Stimulated activated CD8-positive, alpha-beta memory T cell treated with anti-CD3 and anti-CD28 coated beads, Interleukin-15, amount 100 ng/mL, for 24 hours (primary cell): ENCODE results near the gene GAL3ST2.
"Not testable (repeated sequence)": the region's sequence is repeated elsewhere in the genome, so short reads cannot be mapped to it uniquely, and the experiment has no call there.

ENCODE experiments used
- DNase-seq: peaks from one replicate; pipeline ENCODE4 v3.0.0-alpha.2; 2020; ENCODE audit warnings: low read depth

Gene GAL3ST2

GRCh38 chr2:241795021-241795999 lies 18.7 kb downstream of the GAL3ST2 start:
- no peak for DNase-seq

GRCh38 chr2:241796209-241796608 lies 19.6 kb downstream of the GAL3ST2 start:
- no peak for DNase-seq

DNA sequence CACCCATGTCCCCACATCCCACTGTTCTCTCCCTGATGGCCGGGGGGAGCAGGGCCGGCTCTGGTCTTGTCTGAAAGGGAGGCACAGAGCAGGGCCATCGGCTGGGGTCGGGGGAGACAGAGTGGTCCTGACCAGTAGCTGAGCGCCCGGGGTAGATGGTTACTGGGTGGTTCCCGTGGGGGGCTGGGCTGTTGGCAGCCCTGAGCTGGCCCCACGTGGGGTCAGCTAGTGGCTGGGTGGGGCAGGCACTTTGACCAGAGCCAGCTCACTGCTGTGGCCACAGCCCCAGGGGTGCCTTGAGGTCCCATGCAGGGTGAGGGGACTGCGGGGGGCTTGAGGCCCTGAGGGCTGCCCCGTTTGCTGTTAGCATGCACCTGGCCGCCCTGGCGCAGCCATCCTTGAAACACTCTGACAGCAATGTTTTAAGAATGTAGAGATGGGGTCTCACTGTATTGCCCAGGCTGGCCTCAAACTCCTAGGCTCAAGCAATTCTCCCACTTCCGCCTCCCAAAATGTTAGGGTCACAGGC lies 20.1 kb downstream of the GAL3ST2 start:
- DNase-seq: no peak

- DNase-seq: no peak
These were observed 20.9 kb downstream of the GAL3ST2 start for GRCh38 chr2:241797441-241798080.

- DNase-seq: no peak
These were observed 21.5 kb downstream of the GAL3ST2 start for GRCh38 chr2:241798081-241798630.

DNA sequence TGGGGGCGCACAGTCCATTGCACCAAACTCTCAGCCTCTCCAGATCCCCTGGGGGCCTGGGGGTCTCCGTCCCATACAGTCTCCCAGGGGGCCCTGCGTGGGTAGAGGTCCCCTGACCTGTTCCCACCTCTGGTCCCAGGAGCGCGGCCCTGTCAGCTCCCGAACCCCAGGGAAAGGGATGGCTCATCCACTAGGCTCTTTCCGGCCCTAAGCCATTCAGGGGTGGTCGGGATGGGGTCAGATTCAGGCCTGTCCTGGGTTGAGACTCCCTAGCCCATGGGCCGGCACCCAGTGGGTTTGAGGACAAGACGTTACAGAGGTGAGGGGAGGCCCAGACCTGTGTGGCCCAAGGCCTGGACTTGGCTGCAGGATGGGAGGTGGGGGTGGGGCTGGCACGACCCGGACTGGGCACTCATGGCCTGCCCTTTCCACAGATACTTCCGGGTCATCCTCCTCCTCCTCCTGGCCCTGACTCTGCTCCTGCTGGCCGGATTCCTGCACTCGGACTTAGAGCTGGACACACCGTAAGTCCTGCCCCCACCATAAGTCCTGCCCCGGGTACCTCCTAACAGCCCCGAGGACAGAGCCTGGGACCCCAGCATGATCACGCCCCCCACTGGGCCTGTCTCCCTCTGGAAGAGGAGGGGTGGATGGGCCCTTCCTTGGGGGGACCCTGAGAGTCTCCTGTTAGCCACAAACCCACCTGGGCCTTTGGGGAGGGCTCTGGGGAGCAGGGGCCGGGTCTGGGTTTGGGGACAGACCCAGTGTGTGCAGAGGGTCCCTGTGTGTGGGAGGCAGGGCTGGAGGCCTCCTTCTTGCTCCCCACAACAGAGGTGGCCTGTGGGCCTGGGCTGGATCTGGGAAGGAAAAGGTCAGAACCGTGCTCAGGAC lies 22.3 kb downstream of the GAL3ST2 start:
- DNase-seq: no peak

DNA sequence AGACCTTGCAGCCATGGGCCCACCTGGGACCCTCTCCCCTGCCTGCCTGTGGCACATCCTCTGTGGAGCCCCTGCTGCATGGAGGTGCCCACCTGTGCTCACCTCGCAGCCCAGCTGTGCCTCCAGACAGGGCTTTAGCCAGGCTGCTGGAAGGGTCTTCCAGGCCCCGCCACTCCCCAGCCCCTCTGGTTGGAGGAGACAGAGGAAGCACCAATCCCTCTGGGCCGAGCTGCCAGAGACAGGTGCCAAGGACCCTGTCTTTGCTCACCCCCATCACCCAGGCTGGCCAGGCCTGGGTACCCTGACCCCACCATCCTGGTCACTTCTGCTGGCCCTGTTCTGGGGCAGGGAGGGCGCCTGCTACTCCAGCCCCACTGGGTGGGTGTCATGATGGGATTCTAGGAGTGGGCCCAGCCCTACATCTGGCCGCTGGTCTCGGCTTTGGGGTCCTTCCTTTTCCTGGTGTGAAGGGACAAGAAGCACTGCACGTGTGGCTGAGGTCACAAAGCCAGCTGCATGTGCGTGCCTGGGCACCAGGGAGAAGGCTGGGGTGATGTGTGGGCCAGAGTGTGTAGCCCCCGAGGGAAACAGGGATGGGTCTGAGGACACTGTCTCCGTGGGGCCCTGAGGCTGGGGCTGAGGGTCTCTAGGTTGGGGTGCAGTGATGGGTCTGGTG lies 23.0 kb downstream of the GAL3ST2 start:
- no peak for DNase-seq

DNA sequence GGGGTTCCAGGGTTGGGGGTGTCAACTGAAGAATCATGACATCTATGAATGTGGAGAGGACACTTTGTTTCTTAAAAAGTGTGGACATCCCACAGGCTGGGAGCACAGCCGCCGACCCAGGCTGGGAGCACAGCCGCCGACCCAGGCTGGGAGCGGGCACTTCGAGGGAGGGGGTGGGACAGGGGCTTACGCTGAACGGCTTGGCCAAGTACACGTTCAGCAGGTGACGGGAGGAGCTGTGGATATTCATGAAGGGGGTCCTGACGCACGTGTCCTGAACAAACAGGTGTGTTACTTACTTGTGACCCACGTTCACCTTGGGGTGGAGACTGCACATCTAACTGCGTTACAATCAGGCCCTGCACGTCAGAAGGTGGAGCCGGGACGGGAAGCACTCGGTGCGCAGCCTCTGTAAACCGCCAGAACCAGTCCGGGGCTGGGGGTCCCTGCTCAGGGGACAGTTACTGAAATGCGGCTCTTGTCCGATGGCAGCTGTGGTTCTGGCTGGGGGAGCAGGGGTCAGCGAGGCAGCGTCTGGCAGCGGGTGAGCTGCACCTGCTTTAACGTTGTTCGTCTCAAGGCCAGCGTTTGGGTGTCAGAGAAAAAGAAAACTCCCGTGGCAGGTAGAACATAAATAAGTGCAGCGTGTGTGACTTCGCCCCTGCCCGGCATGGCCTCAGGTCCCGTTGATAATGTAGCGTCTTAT lies 23.7 kb downstream of the GAL3ST2 start:
- not testable (repeated sequence) for DNase-seq

DNA sequence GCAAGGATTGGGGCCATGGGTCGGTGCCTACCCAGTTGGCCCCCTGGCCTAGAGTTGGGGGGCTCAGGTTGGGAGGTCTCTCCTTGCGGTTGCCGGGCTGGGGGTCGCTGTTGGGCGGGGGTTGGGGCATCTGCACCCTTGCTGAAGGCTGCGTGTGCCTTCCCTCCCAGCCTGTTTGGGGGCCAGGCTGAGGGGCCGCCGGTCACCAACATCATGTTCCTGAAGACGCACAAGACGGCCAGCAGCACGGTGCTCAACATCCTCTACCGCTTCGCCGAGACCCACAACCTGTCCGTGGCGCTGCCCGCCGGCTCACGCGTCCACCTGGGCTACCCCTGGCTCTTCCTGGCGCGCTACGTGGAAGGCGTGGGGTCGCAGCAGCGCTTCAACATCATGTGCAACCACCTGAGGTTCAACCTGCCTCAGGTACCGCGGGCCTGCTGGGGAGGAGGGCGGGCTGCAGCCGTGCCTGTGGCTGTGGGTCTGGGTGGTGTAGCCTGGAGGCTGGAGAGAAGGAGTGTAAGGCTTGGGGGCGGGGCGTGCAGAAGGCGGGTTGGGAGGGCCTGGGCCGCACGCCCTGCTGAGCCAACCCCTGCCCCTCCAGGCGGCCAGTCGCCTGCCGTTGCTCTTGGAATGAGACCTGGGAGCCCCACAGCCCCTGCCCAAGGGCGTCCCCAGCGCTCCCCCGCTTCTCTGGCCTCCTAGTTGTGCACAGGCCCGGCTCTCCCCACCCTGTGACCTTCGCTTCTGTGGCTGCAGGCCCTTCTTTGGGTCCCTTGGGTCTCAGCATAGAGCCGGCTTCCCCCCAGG lies 25.2 kb downstream of the GAL3ST2 start:
- DNase-seq: no peak

DNA sequence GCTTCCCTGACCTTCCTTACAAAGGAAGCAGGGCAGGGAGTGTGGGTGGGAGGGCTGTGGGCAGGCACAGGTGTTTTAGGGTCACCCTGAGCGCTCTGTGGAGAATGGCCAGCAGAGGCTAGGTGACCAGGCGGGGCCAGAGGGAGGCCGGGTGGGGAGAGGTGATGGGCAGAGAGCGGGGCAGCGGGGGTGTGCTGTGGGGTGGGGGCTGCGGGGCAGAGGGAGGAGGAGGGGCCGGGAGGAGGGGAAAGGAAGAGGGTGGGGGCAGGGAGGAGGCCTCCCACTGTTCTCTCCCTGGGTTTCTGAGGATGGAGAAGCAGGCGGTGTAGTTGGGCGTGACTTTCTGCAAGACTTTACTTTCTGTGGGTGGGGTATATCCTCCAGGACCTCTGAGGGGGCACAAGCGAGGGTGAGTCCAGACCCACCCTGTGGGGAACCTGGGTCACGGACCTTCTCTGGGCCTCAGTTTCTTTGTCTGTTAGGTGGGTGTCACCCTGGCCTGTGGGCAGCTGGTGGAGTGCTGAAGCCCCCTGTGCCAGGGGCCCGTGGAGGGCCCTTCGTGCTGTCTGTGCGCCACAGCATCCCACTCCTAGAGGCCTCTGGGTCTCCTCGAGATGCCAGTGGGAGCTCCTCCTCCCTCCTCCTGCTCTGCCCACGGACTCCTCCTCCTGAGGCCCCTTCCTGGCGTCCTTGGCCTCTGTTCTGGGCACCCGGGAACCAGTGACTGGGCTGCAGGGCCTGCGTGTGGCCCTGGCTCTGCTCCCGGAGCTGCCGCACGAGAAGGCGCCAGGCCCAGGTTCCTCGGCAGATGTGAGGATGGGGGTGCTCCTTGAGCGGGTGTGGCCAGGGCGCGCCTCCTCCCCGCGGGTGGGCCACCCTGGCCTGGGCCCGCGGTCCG lies 26.0 kb downstream of the GAL3ST2 start:
- DNase-seq: no peak

DNA sequence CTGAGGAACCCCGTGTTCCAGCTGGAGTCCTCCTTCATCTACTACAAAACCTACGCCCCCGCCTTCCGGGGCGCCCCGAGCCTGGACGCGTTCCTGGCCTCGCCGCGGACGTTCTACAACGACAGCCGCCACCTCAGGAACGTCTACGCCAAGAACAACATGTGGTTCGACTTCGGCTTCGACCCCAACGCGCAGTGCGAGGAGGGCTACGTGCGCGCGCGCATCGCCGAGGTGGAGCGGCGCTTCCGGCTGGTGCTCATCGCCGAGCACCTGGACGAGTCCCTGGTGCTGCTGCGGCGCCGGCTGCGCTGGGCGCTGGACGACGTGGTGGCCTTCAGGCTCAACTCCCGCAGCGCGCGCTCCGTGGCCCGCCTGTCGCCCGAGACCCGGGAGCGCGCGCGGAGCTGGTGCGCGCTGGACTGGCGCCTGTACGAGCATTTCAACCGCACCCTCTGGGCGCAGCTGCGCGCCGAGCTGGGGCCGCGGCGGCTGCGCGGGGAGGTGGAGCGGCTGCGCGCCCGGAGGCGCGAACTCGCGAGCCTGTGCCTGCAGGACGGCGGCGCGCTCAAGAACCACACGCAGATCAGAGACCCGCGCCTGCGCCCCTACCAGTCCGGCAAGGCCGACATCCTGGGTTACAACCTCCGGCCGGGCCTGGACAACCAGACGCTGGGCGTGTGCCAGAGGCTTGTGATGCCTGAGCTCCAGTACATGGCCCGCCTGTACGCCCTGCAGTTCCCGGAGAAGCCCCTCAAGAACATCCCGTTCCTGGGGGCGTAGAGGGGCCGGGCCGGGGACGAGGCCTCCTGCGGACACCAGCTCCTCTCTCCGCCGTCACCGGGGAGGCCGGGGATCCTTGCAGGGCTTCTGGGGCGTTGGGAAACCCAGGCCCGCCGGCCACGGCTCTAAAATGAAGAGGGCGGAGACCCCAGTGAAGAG lies 27.0 kb downstream of the GAL3ST2 start:
- DNase-seq: no peak

GRCh38 chr2:241804326-241805229 lies 28.0 kb downstream of the GAL3ST2 start:
- no peak for DNase-seq

- DNase-seq: not testable (repeated sequence)
These were observed 29.6 kb downstream of the GAL3ST2 start for GRCh38 chr2:241806217-241806616.

- DNase-seq: no peak
These were observed 31.6 kb downstream of the GAL3ST2 start for GRCh38 chr2:241808051-241808720.

GRCh38 chr2:241808721-241809382 lies 32.2 kb downstream of the GAL3ST2 start, which contains the start of gene NEU4:
Gene NEU4, plus strand, starts transcription at chr2:241809193. Its CDS starts 5,292 bp downstream, at chr2:241814485.
- no peak for DNase-seq
